GM12875 (cell line): ENCODE results near the gene SLC12A2.

Experiments
- H3K4me3 ChIP-seq: one replicate; pipeline ENCODE4 v1.5.1; 2011; ENCODE audit warnings: low read depth, low read length, control low read depth
- TF ChIP-seq, protein P1 (sequence below): IDR thresholded peaks from 2 replicates; pipeline ENCODE4 v1.5.1; 2011; ENCODE audit warnings: low read depth, mild to moderate bottlenecking, control low read depth, inconsistent platforms, low read length, moderate library complexity, borderline replicate concordance; ENCODE audit not compliant: insufficient read depth

SLC12A2 gene

DNA sequence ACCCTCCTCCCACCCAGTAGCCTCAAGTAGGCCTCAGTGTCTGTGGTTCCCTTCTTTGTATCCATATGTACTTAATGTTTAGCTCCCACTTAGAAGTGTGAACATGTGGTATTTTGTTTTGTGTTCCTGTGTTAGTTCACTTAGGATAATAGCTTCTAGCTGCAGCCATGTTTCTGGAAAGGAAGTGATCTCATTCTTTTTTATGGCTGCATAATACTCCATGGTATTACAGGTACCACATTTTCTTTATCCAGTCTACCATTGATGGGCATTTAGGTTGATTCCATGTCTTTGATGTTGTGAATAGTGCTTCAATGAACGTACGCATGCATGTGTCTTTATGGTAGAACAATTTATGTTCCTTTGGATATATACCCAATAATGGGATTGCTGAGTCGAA is 74.8 kb downstream of the SLC12A2 start:
- TF ChIP-seq, protein P1, sequence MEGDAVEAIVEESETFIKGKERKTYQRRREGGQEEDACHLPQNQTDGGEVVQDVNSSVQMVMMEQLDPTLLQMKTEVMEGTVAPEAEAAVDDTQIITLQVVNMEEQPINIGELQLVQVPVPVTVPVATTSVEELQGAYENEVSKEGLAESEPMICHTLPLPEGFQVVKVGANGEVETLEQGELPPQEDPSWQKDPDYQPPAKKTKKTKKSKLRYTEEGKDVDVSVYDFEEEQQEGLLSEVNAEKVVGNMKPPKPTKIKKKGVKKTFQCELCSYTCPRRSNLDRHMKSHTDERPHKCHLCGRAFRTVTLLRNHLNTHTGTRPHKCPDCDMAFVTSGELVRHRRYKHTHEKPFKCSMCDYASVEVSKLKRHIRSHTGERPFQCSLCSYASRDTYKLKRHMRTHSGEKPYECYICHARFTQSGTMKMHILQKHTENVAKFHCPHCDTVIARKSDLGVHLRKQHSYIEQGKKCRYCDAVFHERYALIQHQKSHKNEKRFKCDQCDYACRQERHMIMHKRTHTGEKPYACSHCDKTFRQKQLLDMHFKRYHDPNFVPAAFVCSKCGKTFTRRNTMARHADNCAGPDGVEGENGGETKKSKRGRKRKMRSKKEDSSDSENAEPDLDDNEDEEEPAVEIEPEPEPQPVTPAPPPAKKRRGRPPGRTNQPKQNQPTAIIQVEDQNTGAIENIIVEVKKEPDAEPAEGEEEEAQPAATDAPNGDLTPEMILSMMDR, result no peak
- no peak overlapping the region for H3K4me3 ChIP-seq

DNA sequence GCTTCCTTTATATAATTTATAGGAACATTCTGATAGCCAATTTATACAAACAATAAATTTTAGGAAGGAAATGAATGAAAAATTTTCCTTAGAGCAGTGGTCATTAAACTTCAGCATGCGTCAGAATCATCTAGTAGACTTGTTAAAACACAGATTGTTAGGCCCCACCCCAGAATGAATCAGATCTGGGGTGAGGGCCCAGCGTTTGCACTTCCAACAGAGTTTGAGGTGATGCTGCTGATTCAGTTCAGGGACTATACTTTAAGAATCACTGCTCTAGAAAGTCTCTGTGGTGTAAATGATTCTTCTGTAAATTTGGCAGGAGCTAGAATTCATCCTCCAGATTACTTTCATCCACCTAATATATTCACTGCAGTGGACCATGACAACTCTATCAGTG is 80.4 kb downstream of the SLC12A2 start:
- no peak overlapping the region for H3K4me3 ChIP-seq
- TF ChIP-seq, protein P1, result no peak

DNA sequence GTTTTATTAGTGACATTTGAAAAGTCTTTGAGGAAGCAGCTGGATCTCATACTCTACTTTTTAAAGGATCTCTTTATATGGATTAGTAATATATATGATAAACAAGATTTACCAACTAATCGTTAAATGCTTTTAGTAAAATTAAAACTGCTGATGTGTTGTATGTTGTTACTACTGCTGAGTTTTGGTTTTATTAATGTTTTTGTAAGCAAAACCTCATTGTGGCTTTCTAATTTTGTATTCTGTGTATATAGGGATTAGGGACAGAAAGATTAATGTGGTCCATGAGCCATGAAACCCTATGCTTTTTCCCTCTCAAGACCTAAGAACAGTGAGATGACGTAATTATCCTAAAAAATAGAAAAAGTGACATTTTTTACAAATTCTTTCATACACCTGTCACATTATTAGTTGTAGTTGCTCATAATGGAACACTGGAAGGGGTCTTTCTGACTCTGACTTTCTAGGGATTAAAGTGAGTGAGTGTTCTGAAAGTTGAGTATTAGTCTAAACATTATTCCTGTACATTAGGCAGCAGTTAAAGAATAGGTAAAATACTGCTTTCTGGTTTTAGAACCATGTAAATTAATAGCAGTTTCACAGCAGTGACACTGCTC is 85.9 kb downstream of the SLC12A2 start:
- TF ChIP-seq, protein P1, result no peak
- no peak overlapping the region for H3K4me3 ChIP-seq

DNA sequence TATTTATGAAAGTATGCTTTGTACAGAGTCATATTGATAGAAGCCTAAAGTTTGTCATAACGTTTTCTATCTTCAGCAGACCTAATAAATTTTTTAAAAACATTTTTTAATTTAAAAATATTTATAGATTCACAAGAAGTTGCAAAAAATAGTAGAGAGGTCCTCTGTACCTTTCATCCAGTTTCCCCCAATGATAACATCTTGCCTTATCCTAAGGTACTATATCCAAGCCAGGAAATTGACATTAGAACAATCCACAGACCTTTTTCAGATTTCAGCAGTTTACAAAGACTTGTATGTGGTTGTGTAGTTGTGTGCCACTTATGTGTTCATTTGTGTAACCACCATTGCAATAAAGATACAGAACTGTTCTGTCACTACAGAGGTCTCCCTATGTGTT is 88.5 kb downstream of the SLC12A2 start:
- no peak overlapping the region for H3K4me3 ChIP-seq
- TF ChIP-seq, protein P1, result no peak

DNA sequence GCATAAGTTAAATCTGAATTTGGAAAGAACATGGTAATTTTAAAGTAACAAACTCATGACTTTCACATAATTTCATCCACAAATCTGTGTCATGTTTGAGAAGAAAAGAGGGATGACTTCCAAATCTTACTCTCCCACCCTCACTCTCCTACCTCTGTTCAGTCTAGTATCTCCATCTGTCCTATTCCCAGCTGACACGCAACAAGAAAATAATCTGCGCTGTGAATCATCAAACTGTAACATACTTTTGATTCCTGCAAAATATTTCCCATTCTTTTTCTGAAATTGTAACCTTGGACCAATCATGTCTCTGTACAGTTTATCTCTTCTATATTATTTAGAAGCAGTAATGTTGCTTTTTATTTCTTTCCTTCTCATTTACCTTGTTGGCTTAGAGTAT is 91.4 kb downstream of the SLC12A2 start:
- H3K4me3 ChIP-seq, result no peak overlapping the region
- TF ChIP-seq, protein P1, result no peak

DNA sequence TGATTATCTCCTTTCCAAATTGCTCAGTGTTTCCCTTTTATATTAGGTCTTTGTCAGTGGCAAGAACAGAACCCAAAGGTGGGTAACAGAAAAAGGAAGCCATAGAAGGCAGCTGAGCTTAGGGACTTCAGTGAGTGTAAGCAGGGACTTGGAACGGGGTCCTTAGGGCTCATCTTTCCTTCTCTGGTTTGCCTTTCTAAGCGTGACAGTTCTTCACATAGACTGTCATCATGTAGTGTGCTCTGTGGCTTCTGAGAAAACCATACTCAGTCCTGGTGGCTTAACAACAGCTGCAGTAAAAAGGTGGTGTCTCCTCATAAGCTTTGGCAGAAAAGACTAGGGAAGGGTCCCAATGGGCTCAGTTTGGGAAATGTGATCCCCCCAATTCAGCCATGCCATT is 108.8 kb downstream of the SLC12A2 start:
- TF ChIP-seq, protein P1, result no peak
- no peak overlapping the region for H3K4me3 ChIP-seq

DNA sequence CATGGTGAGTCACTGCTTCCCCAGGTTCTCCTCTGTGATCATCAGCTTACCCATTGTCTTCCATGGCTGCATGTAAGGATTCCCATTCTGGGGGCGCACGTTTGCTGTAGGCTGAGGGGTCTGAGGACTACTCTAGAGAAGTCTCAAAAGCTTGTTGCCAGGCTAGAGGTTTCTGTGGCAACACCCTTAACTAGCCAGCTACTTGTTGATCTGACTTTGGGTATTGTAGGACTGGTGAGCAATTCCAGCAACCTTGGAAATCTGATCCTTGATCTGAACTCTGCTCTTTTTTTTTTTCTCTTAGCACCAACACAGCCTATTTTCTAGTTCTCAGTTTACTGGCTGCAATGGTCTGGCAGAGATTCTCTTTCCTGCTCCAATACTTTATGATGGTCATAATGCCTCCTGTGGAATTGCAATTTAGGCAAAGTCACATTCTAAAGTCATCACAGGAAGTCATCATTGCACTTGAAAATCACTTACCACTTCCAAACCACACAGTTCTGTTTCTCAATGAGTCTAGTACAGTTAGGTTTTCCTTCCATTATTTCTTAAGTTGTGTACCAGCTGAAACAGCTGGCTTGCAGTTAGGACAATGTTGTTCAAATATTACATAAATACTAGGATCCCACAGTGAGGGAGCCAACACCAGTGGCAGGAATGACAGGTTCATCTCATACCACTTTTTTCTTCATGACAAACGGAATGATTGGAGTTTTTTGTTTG is 110.3 kb downstream of the SLC12A2 start:
- no peak overlapping the region for H3K4me3 ChIP-seq

More for the DNA sequence above, 110.3 kb downstream of the SLC12A2 start:
- TF ChIP-seq, protein P1, result no peak
